GM10266 (cell line): ENCODE results near the gene CLC.
"Not testable (repeated sequence)": the region's sequence is repeated elsewhere in the genome, so short reads cannot be mapped to it uniquely, and the experiment has no call there.

ENCODE experiments used
- DNase-seq: peaks from one replicate; pipeline ENCODE4 v3.0.0; 2012; ENCODE audit errors: extremely low spot score
- TF ChIP-seq, protein P1 (sequence below): IDR thresholded peaks from 2 replicates; pipeline ENCODE4 v1.5.1; 2012; ENCODE audit warnings: mild to moderate bottlenecking, low read depth; ENCODE audit not compliant: control insufficient read depth, insufficient read depth; ENCODE audit errors: missing control alignments

The CLC gene

DNA sequence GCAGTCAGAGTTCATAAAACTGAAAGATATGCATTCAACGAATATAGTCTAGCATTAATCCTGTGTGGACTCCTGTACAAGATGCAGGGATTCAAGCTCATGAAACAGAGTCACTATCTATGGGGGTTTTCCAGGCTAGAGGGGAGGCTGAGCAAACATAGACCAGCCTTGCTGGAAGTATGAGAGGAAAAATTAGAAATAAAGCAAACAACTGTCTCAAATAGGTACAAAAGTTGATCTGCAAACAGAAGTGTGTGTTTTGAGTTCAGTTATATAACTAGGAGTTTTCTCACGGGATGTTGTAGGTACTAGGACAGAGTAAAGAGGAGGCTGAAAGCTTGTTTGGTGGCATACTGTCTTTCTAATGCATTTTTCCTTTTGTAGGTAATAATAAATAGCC is 42.1 kb downstream of the CLC start:
- TF ChIP-seq, protein P1, sequence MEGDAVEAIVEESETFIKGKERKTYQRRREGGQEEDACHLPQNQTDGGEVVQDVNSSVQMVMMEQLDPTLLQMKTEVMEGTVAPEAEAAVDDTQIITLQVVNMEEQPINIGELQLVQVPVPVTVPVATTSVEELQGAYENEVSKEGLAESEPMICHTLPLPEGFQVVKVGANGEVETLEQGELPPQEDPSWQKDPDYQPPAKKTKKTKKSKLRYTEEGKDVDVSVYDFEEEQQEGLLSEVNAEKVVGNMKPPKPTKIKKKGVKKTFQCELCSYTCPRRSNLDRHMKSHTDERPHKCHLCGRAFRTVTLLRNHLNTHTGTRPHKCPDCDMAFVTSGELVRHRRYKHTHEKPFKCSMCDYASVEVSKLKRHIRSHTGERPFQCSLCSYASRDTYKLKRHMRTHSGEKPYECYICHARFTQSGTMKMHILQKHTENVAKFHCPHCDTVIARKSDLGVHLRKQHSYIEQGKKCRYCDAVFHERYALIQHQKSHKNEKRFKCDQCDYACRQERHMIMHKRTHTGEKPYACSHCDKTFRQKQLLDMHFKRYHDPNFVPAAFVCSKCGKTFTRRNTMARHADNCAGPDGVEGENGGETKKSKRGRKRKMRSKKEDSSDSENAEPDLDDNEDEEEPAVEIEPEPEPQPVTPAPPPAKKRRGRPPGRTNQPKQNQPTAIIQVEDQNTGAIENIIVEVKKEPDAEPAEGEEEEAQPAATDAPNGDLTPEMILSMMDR: no peak
- no peak for DNase-seq

DNA sequence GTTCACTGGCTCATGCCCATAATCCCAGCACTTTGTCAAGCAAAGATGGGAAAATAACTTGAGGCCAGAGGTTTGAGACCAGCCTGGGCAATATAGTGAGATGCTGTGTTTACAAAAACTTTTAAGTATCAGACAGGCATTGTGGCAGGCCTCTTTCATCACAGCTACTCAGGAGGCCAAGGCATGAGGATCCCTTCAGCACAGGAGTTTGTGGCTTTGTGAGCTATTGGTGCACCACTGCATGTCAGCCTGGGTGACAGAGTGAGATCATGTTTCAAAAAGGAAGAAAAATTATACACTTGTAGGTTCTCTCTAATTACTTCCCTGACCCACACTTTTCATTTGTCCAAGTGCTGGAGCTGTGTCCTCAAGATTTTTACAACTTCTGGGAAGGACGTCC is 45.0 kb downstream of the CLC start:
- DNase-seq: no peak
- TF ChIP-seq, protein P1: no peak

DNA sequence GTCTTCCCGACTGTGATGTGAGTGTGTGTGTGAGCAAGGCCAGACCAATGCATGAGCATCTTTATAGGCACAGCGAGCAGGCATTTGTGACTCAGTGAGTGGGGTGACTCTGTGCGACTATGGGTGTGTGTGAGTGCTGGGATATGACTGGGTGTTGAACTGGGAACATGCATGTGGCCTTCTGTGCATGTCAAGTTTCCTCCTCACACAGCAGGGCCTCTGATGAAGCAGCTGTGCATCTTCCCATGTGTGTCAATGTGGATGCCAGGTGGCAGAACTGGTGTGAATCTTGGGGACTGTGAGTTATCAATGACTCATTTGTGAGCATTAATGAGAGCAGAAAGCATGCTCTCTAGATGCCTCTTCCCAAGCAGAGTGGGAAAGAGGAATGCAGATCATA is 45.7 kb downstream of the CLC start:
- TF ChIP-seq, protein P1: no peak
- DNase-seq: no peak

DNA sequence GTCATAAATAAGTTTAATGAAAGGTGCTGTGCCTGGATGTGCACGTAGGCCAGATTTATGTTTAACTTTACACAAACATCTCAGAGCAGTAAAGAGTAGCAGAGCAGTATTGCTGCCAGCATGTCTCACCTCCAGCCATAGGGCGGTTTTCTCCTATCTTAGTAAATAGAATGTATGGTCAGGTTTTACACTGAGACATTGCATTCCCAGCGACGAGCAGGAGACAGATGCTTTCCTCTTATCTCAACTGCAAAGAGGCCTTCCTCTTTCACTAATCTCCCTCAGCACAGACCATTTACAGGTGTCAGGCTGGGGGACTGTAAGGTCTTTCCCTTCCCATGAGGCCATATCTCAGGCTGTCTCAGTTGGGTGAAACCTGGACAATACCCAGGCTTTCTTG is 49.2 kb downstream of the CLC start:
- DNase-seq: not testable (repeated sequence)

DNA sequence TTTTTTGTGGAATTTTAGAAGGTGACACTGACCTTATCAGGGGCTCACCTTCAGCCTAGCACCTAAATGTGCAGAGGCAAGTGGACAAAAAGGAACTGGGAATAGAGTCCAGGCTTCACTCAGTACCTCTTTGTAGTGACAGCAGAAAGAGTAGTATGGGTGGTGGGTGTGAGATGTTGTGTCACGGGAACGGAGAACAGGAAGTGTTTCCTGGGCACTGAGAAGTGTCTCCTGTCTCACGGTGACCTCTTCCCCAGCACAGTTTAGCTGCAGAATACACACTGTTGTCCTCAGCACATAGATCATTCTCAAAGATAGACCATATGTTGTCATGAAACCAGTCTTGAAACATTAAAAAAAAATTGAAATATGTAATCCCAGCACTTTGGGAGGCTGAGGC is 51.1 kb downstream of the CLC start:
- TF ChIP-seq, protein P1: no peak
- DNase-seq: no peak

DNA sequence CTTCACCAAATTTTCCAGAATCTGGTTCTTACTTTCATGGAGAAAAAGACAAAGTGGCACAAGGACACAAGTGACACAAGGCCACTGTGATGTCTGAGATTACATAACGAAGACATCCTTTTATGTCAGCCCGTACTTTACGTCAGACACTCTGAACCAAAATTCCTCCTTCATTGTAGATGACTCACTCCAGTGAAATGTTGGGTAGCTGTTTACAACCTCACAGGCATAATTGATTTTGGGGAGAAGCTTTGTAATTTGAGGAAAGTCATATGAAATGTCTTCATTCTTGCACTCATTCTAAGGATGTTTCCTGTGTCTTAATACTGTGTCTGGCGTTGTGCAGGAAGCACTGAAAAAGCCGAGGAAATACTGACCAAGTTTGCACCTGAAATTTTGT is 53.6 kb downstream of the CLC start:
- TF ChIP-seq, protein P1: no peak
- no peak for DNase-seq

DNA sequence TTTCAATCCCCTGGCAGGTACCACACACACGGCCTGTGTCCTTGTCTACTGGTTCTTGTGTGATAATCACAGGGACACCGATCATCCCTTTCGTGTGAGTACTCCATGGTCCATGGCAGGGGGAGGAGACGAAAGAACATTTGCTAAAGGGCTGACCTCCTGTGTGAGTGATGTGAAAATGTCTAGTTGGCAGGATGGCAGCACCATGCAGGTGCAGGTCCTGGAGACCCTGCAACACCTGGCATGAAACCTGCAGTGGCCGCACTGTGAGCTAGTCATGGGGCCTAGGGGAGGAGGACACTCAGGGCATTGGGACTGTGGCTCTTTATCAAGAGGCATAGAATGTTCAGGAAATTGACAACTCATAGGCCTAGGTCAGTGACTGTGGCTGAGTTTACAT is 56.4 kb downstream of the CLC start:
- DNase-seq: no peak
- TF ChIP-seq, protein P1: no peak
